ENCODE results near the gene CDH4. TPM values are rescaled to one million over a fixed set of nuclear protein-coding genes. Genes with fewer than 3 reads are reported as not detected.
"Not testable (repeated sequence)": the region's sequence is repeated elsewhere in the genome, so short reads cannot be mapped to it uniquely, and the experiment has no call there.

Gene CDH4
- total RNA-seq, 1 donor from 2014 or later, result 0.17 TPM

DNA sequence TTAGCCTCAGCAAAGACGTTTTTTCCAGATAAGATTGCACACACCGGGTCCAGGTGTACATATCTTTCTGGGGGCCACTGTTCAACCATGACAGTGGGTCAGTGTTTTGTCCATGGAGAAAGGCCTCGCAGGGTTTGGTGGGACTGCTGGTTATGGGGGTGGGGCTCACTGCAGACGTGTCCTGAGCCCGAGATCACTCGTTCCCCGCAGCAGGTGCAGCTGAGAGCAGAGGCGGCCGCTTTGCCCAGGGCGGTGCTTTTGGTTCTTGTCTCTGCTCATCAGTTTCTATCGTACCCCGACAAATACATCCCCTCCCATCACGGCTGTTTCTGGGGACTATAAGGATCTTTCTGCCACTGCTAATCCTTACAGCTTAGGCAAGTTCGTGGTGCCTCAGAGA is 166.9 kb downstream of the CDH4 start:
- no peak for DNase-seq

DNA sequence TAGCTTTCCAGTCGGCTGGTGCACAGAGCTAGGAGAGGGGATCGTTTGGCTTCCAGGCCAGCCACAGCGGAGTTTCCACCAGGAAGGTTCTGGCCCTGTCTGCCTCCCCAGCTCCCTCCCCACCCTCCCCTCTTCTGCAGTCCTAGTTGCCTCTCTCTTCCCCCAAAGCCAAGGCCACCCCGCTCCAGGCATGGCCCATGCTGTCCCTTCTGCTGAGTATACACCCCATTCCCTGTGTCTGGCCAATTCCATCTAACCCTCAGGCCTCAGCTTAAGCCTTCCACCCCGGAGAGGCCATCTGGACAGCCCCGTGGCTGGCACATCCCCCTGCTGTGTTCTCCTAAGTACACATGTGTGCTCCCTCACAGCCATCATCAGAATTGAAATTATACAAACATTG is 167.4 kb downstream of the CDH4 start:
- no peak for DNase-seq

DNA sequence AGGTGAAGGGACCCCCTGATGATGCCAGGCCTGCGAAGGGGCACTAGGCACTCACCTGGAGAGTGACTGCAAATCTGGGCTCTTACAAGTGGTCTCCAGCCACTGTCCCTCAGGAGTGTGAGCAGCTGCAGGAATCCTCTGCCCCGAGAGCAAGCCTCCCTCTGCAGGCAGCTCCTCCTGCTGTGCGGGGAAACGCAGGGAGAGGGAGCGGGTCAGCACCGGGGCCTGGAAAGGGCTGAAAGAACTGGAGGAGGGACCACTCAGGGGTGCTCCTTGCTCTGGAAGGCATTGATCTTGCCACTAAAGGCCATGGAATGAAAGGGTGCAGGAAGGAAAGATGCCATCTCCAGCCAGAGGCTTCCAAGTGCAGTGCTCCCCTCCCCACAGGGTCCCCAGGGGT is 168.0 kb downstream of the CDH4 start:
- no peak for DNase-seq

DNA sequence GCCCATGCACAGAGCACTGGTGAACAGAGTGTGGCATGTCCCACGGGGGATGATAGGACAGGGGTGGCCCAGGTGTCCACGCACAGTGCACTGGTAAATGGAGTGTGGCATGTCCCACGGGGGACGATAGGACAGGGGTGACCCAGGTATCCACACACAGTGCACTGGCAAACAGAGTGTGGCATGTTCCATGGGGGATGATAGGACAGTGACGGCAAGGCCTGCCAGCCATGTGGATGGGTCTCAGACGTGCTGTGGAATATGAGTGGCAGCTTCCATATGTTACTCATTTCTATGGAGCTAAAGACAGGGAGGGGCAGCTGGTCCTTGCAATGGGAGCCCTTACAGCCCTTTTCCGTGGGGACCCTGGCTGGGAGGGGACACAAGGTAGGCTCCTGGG is 168.7 kb downstream of the CDH4 start:
- no peak for DNase-seq

DNA sequence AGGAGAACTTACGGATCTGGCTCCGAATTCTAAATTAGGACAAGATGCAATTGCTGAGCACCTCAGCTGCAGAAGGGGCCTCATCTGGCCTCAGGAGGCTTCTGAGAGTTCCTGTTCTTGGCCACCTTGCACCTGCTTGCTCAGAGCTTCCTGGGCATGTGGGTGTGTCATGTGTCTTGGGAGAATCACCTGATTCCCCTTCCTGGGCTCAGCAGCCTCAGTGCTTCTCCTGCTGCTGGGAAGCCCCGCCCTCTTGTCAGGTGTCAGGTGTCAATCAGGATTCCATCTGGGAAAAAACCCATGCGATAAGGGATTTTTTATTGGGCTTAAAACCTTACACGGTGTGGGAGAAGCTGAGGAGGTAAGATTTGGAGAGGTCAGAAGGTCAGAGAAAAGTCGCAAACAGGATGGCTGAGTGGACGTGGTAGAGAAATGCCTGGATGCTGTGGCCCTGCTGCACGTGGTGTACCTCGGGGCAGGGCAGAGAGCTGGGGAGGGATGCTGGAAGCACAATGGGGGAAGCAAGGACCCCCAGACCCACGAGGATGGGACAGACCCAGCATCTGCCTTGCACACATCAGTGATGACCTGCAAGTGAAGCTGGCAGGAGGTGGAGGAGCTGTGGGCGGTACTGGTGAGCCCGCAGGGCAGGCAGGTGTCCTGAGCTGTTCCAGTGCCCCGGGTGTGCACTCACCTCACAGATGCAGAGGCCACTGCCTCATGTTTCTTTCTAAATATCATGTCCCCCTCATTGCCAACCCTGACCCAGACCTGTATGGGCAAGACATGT is 170.8 kb downstream of the CDH4 start:
- no peak for DNase-seq

DNA sequence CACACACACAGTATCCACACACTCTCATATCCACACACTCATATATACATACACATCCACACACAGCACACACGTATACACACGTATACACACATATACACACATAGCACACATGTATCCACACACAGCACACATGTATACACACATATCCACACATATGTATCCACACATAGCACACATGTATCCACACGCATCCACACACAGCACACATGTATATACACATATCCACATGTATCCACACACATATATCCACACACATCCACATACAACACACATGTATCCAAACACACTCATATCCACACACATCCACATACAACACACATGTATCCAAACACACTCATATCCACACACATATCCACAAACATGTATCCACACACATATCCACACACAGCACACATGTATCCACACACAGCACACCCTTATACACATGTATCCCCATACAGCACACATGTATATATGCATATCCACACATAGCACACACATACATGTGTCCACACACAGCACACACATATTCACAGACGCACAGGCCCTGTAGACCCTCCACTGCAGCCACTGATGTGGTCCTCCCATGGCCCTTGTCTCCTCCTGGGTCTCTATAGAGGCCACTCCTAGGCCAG is 172.1 kb downstream of the CDH4 start:
- DNase-seq, result no peak

DNA sequence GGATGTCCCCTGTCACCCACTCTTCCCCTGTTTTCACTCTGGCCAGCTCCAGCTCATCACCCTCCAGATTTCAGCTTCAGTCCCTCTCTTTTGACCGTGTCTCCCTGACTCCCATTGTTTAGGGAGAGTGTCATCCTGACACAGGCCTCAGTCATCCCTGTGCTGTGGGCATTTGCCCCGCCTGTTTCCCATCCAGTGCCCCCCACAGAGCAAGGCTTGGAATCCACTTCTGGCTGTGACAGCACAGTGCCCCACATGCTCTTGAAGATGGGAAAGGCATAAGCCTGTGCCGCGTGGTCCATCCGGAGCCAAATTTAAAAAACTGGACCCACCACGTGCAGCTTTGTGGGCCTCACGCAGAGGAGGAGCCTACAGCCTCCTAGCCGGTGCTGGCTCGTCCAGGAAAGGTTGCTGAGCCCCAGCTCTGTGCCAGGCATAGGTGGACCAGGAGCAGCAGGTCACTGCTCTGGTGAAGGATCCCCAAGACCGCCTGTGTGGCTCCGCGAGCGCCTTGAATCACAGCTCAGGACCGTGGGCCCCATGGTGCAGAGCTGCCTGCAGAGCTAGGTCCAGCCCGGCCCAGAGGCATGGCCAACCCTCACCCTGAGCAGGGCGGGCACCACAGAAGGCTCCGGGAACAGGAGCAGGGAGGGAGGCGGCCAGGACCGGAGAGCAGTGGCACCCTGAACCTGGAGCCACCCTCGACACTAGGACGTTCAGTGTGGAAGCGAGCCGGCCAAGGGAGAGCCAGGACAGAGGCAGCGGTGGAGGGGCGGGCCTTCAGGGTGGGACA is 172.8 kb downstream of the CDH4 start:
- no peak for DNase-seq

DNA sequence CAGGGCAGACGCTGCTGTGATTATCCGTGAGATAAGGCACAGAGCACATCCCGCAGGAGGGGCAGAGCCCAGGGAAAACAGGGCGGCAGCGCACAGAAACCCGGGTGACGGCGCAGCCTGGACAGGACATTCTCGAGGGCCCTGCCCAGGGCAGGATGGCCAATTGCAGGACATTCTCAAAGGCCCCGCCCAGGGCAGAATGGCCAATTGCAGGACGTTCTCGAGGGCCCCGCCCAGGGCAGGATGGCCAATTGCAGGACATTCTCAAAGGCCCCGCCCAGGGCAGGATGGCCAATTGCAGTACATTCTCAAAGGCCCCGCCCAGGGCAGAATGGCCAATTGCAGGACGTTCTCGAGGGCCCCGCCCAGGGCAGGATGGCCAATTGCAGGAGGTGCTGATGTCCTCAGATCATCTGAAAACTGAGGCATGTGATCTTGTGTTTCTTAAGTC is 173.5 kb downstream of the CDH4 start:
- not testable (repeated sequence) for DNase-seq

DNA sequence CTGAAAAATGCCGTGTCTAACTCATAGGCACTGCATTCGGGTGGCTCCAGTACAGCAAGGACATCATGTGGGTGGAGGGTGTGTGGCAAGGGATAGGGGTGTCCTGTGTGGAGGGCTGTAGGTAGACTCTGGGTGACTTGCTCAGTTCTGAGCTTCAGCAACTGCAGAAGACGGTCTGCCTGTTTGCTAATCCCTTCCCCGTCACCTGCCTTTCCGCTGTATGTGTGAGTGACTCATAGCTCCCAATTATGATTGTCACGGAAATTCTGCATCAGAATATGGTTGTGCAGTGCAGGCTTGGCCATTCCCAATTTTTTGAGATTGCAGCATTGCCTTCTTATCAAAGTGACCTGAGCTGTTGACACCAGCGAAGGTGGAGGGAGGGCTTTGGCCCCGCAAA is 174.3 kb downstream of the CDH4 start:
- DNase-seq, result peak; percentile 27

DNA sequence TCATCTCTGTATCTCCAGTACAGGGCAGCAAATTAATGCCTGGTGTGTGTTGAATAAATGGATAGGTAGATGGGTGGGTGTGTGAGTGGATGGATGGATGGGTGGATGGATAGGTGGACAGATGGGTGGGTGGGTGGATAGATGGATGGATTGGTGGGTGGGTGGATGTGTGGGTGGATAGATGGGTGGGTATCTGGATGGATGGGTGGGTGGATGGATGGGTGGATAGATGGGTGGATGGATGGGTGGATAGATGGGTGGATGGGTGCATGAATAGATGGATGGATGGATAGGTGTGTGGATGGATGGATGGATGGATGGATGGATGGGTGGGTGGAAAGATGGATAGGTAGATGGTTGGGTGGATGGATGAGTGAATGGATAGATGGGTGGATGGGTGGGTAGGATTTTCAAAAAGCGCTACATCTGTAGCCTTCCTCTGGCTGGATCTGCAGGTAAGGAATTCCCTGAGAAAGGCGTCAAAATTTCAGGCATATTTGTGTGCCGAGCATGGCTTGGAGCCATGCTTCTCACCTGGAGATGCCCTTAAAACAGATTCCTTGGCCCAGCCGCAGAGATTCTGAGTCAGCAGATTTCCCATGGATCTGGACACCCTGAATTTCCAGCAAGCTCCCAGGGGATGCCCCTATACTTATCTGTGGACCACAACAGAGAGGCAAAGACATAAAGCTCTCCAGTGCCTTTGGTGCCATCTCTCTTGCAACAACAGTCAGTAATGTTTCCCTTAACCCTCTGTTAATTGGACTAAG is 177.6 kb downstream of the CDH4 start:
- no peak for DNase-seq

DNA sequence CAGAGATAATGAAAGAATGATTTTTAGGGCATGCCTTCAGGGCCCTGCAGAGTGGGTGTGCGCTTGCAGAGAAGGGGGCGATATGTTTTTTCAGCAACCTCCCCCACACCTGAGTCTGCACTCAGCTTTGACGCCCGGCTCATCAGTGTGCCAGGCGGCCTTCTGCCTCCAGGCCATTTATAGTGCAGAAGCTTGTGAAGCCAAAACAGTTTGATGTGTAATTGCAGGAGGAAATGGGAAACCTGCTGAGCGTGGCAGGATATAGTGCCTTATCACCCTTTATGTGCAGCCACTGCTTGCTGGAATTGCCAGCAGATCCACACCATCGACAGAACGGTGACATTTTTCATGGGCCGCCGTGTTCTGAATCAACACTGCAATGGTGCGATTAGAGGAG is 178.2 kb downstream of the CDH4 start:
- DNase-seq, result no peak

DNA sequence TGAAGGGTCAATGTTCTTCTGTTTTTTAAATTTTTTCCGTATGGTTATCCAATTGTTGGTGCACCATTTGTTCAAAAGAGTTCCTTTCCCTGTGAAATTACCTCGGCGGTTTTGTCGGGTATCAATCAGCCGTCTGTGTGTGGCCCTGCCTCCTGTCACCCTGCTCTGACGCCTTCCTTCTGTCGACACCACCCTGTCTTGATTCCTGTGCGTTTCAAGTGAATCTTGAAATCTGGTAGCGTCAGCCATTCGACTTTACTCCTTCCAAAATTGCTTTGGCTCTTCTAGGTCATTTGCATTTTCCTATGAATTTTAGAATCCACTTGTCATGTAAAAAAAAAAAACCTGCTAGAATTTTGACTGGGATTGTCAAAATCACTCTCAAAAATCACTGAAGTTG is 181.1 kb downstream of the CDH4 start:
- no peak for DNase-seq

DNA sequence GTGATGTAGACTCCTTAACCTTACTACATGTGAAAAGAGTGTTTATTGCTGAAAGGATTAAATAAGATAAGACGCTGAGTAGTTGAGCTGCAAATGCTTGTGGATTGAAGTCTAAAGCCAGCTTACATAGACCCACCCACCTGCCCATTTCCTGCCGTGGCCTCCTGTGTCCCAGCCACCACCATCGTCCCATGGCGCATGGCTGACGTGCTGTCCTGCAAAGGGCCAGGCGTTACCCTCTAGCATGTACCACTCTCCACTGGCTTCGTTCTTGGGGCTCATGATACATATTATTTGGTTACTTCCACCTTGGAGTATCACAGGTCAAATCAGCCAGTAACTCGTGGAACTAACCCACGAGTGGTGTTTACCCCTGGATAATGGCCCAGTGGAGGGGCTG is 181.8 kb downstream of the CDH4 start:
- DNase-seq, result no peak

DNA sequence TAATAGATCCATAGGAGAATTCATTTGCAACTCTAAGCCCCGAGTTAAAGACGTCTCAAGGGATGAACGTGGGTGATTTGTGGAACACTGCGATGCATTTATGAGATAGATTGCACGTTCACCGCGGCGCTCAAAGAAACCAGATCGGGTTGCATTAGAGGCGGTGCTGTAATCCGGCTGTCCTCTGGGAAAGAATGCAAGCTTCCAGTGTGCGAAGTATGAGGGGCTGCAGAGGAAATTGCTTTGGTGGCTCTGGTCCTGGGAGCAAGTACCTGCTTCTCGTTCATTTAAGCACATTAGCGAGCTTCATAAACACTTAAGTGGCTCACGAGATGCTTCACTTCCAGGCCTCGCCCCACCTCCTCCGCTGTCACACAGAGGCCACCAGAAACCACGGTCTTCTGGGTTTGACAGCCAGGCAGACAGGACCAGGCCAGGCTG is 182.3 kb downstream of the CDH4 start:
- no peak for DNase-seq

DNA sequence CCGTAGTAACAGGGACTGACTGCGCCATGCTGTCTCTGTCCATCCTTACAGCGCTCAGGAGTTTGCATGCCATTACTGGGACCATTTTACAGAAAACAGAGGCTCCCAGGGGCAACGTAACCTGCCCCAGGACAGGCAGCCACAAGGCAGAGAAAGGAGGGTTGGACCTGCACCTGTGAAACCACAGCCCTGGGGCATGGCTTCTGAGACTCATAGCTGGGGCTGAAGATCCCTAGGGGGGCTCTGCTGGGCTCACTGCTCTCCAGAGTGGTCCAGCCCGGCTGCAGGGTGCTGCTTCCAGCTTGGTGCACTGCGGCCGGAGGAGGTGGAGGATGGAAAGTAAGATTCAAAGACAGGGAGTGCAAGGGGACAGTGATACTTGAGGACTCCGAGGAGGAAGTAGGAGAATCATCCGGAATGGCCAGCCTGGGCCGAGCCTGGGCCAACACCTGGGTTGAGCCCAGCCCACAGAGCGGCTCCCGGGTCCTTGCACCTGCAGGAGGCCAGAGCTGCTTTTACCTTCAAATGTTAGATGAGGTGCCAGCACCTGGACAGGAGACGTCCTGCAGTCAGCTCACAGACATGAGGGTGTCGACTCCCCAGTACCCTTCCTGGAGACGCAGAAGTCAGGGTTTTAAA is 183.2 kb downstream of the CDH4 start:
- DNase-seq, result no peak

DNA sequence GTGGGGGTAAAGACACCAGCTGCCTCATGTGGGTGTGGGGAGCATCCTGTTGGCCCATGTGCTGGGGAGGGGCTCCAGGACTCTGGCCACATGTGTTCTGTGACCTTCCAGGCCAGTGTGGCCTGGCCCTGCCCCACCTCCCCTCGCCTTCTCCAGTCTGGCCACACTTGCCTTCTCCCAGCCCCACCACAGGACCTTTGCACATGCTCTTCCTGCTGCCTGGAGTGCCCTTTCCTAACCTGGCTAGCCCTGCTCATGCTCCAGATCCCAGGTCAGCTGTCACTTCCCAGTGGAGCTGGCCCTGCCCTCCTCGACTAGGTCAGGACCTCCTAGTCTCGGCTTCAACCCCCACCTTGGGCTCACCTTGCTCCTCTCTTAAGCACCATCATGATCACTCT is 183.8 kb downstream of the CDH4 start:
- DNase-seq, result no peak

DNA sequence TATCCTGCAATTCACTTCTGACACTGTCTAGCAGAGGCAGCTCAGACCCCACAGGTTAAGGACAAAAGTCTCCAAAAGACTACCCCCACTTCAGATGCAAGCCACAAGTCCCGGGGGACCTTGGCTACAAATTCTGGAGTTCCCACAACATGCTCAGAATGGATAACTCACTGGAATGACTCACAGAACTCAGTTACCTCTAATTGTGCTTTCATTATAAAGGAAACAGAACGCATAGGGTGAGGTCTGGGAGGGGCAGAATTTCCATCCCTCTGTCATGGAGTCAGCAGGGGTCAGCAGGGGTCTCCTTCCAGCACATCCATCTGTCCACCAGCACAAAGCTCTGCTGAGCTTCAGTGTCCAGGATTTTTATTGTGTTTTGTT is 184.2 kb downstream of the CDH4 start:
- DNase-seq, result peak; percentile 1

DNA sequence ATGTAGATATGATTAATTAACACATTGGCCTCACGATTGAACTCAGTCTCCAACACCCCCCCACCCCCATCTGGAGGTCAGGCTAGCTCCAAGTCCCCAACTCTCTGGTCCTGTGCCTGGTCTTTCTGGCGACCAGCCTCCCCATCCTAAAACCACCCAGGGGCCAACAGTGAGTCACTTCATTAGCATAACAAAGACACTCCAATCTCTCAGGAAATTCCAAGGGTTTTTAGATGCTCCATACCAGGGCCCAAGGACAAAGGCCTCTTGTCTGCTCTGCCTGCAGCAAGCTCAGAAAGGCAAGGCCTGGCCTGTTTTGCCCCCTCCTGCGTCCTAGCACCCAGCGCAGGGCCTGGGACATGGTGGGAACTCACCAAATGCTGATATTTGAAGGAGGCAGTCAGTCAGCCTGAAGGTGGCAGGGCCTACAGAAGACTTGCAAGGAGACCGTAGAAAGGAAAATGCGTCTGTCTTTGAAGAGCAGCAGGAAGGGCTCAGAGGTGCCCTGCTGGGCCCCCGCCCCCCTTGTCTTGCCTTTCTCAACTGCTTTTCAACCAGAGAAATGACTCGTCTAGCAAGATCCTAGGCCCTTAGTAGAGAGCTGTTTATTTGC is 184.7 kb downstream of the CDH4 start:
- DNase-seq, result peak; percentile 21

DNA sequence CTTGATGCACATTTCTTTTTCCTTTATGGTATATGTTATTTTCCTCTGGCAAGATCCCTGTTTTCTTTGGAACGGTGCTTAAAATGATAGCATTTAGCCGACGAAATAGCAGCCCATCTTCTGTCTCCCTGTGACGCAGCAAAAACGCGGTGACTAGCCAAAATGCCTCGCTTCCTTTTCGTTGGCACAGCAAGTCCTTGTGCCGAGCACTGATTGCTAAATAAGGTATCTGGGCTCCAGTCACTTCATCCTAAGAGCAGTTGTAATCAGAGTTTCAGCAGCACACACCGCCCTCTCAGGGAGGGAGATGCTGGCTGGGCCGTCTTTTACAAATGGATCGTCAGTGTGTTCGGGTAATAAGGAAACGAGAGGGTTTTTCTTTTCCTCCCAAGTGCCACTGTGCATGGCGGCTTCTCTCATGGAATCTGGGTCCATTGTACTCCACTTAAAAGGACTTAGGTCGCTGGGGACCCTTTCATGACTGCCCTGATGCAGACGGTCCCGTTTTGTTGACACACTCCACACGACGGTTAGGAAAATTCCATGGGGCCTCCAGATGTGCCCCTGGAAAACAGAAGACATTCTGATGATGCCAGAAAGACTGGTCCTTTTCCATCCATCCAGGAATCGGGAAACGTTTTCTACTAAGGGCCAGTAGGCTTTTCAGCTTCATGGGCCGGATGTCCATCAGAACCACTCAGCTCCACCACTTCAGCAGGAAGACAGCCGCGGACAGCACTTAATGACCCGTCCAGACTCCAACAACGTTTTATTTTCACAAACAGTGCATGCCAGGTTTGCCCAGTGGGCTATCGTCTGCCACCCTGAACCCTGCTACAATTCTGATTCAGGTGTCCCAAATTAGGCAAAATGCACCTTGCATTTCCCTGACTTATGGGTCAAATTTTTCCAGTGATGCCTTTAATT is 185.5 kb downstream of the CDH4 start:
- DNase-seq, result peak; percentile 20

DNA sequence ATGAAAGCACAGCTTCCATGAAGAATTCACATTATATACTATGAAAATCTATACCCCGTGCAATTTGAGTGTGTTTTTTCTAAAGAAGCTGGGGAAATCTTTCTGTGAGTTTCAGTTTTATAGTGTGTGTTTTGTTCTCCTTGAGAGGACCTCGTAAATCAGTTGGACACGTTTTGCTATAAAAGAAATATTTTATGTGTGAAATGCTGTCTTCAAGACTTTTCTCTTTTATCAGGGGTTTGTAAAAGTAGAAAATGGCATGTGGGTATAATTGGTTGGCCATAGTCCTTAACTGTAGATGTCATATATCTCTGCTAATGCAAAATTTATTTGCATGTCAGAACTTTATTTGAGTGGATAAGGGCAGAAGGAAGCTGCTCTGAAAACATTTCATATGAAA is 186.2 kb downstream of the CDH4 start:
- no peak for DNase-seq

DNA sequence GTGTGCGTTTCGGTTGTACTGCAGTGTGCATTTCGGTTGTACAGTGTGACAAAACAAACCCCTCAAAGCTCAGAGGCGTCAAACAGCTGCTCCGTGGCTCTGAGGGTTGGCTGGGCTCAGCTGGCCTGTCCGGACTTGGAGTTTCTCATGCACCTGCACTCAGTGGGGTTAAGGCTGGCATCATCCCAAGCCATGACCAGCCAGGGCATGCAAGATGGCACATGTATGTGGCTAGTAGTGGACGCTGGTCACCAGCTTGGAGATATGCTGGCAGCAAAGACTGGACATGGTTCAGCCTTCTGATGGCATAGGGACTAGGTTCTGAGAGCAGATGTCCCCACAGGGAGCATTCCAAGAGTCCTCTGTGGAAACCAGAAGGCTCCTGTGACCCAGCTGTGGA is 187.2 kb downstream of the CDH4 start:
- no peak for DNase-seq

Data from dermis blood vessel endothelial cell (primary cell).